ENCODE measurements around the gene ACAD9. TPM values are rescaled to one million over a fixed set of nuclear protein-coding genes. Genes with fewer than 3 reads are reported as not detected.

The ACAD9 gene
- total RNA-seq, 1 donor from 2014 or later: 38.1 TPM

DNA sequence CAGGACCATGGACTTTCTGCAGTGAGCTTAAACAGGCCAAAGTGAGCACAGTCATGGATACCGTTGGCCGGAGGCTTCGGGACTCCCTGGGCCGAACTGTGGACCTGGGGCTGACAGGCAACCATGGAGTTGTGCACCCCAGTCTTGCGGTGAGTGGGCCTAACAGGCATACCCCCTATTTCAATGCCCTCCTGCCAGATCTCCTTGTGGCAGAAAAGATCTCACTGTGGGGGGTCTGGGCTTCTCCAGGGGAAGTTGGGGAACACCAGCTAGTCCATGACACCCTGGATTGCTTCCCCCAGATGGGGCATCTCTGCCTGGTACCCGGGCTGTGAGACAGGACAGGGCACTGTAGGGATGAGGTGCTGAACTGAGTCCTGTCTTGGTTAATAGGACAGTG is 29.5 kb downstream of the ACAD9 start:
- no peak for DNase-seq (ENCODE audit: low read depth)
- Histone ChIP-seq H3K4me3 (ENCODE audit: low read depth, low read length) (no peak overlapping the region), H3K36me3 (ENCODE audit: control insufficient read depth, insufficient read depth, low read length) (no peaks in the 10 kb centered on the region), H3K27me3 (ENCODE audit: control insufficient read depth, insufficient read depth, low read length) (no peaks in the 10 kb centered on the region)
- no peak for TF ChIP-seq CTCF (IDR thresholded peaks at IDR 0.05; ENCODE audit: insufficient read depth, low read length, poor library complexity, severe bottlenecking)

DNA sequence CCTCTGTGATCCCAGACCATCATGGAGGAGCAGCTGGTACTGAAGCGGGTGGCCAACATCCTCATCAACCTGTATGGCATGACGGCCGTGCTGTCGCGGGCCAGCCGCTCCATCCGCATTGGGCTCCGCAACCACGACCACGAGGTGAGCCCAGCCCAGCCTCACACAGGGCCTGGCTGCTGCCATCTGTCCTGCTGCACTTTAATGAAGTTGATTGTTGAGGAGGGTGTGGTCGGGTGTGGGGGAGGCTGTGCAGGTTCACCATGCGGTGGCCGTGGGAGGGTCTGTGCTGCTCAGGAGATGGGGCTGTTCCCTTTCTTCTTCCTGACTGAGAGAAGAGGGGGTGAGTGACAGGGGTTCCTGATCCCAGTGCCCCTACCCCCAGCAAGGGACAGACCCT is 30.6 kb downstream of the ACAD9 start:
- Histone ChIP-seq H3K36me3 (ENCODE audit: control insufficient read depth, insufficient read depth, low read length) (no peaks in the 10 kb centered on the region), H3K4me3 (ENCODE audit: low read depth, low read length) (no peak overlapping the region), H3K27me3 (ENCODE audit: control insufficient read depth, insufficient read depth, low read length) (no peaks in the 10 kb centered on the region)
- no peak for TF ChIP-seq CTCF (IDR thresholded peaks at IDR 0.05; ENCODE audit: insufficient read depth, low read length, poor library complexity, severe bottlenecking)
- no peak for DNase-seq (ENCODE audit: low read depth)

- H3K4me3 ChIP-seq (ENCODE audit: low read depth, low read length): no peak overlapping the region
- H3K36me3 ChIP-seq (ENCODE audit: control insufficient read depth, insufficient read depth, low read length): no peaks in the 10 kb centered on the region
- H3K27me3 ChIP-seq (ENCODE audit: control insufficient read depth, insufficient read depth, low read length): no peaks in the 10 kb centered on the region
- DNase-seq (ENCODE audit: low read depth): no peak
- no peak for TF ChIP-seq CTCF (IDR thresholded peaks at IDR 0.05; ENCODE audit: insufficient read depth, low read length, poor library complexity, severe bottlenecking)
Measured at GRCh38 chr3:128911911-128912310, 32.5 kb downstream of the ACAD9 start.

GRCh38 chr3:128914966-128915645 is 35.7 kb downstream of the ACAD9 start:
- DNase-seq (ENCODE audit: low read depth): no peak
- Histone ChIP-seq H3K4me3 (ENCODE audit: low read depth, low read length) (no peak overlapping the region), H3K27me3 (ENCODE audit: control insufficient read depth, insufficient read depth, low read length) (no peaks in the 10 kb centered on the region), H3K36me3 (ENCODE audit: control insufficient read depth, insufficient read depth, low read length) (no peaks in the 10 kb centered on the region)
- TF ChIP-seq CTCF (IDR thresholded peaks at IDR 0.05; ENCODE audit: insufficient read depth, low read length, poor library complexity, severe bottlenecking): no peak

- no peaks in the 10 kb centered on the region for H3K36me3 ChIP-seq (ENCODE audit: control insufficient read depth, insufficient read depth, low read length)
- DNase-seq (ENCODE audit: low read depth): no peak
- no peaks in the 10 kb centered on the region for H3K27me3 ChIP-seq (ENCODE audit: control insufficient read depth, insufficient read depth, low read length)
- no peak for TF ChIP-seq CTCF (IDR thresholded peaks at IDR 0.05; ENCODE audit: insufficient read depth, low read length, poor library complexity, severe bottlenecking)
- no peak overlapping the region for H3K4me3 ChIP-seq (ENCODE audit: low read depth, low read length)
Measured at GRCh38 chr3:128917291-128917690, 37.9 kb downstream of the ACAD9 start.

DNA sequence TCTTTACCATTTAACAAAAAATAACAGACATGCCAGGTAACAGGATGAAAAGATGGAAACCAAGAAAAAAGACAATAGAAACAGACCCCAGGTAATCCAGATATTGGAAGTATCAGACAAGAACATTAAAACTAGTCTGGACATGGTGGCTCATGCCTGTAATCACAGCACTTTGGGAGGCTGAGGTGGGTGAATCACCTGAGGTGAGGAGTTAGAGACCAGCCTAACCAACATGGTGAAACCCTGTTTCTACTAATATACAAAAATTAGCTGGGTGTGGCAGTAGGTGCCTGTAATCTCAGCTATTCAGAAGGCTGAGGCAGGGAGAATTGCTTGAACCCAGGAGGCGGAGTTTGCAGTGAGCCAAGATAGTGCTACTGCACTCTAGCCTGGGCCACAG is 40.6 kb downstream of the ACAD9 start:
- Histone ChIP-seq H3K4me3 (ENCODE audit: low read depth, low read length) (no peak overlapping the region), H3K36me3 (ENCODE audit: control insufficient read depth, insufficient read depth, low read length) (no peaks in the 10 kb centered on the region), H3K27me3 (ENCODE audit: control insufficient read depth, insufficient read depth, low read length) (no peaks in the 10 kb centered on the region)
- no peak for TF ChIP-seq CTCF (IDR thresholded peaks at IDR 0.05; ENCODE audit: insufficient read depth, low read length, poor library complexity, severe bottlenecking)
- no peak for DNase-seq (ENCODE audit: low read depth)
